Activated T-cell treated with anti-CD3 and anti-CD28 coated beads, Interleukin-2, amount 50 U/mL, for 72 hours (primary cell): ENCODE results near the gene FBH1. TPM values are rescaled to one million over a fixed set of nuclear protein-coding genes. Genes with fewer than 3 reads are reported as not detected.

ENCODE experiments used
- ATAC-seq, 2 donors: fragments of 150-1000 bp; cut with Tn5 transposase; replicated peaks in 1 of 2; 2 replicates each; pipeline ENCODE4 v1.10.0; 2021; ENCODE audit warnings: moderate library complexity in 2 of 2, mild to moderate bottlenecking in 1 of 2
- DNase-seq, 2 donors: peaks; one replicate each; pipeline ENCODE4 v3.0.0; 2021 to 2022; ENCODE audit warnings: mixed read lengths in 1 of 2
- H3K27ac Mint-ChIP-seq: one replicate; pipeline ENCODE4 v1.8.0; 2022; ENCODE audit warnings: mild to moderate bottlenecking, moderate library complexity, mixed read lengths
- H3K27me3 Mint-ChIP-seq: one replicate; pipeline ENCODE4 v1.8.0; 2022; ENCODE audit warnings: low read depth, mixed read lengths
- H3K36me3 Mint-ChIP-seq, 2 donors: one replicate each; pipeline ENCODE4 v1.8.0; 2022; ENCODE audit warnings: mixed read lengths in 2 of 2, mild to moderate bottlenecking in 1 of 2; ENCODE audit not compliant: insufficient read depth in 2 of 2
- H3K4me1 Mint-ChIP-seq: one replicate; pipeline ENCODE4 v1.8.0; 2022; ENCODE audit warnings: low read depth, mixed read lengths
- H3K4me3 Mint-ChIP-seq, 2 donors: one replicate each; pipeline ENCODE4 v1.8.0; 2022; ENCODE audit warnings: mild to moderate bottlenecking in 2 of 2, mixed read lengths in 2 of 2, moderate library complexity in 2 of 2
- H3K9me3 Mint-ChIP-seq, 2 donors: one replicate each; pipeline ENCODE4 v1.8.0; 2022; ENCODE audit warnings: mixed read lengths in 2 of 2
- total RNA-seq, 2 donors: library from RNA; stranded (reverse); gene quantifications; one replicate each; pipeline ENCODE4 v1.2.3, GENCODE V29; 2022

The FBH1 gene
- total RNA-seq, 2 donors from 2014 or later: 51.0 to 53.6 TPM

DNA sequence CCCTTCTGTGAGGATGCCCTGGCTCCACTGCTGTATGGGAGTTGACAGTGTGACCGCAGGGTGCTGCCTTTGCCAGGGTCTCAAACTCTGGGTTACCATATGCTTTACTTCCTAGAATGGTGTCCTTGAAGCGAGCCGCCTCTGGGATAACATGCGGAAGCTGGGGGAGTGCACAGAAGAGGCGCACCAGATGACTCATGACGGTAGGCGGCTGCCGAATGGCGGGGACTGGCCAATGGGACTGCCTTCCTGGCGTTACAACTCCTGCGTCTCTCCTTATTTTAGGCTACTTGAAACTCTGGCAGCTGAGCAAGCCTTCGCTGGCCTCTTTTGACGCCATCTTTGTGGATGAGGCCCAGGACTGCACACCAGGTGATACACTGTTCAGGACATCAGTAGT, 27.3 kb downstream of the FBH1 start:
- H3K4me1 Mint-ChIP-seq: no peaks in the 10 kb centered on the region
- ATAC-seq (no peak), DNase-seq (no peak)
- H3K27me3 Mint-ChIP-seq: no peaks in the 10 kb centered on the region
- H3K9me3 Mint-ChIP-seq: no peaks in the 10 kb centered on the region
- peaks cover 2 to 37% of the 10 kb centered on the region in 2 donors for H3K36me3 Mint-ChIP-seq
- H3K27ac Mint-ChIP-seq: peak overlapping the region; percentile 44
- H3K4me3 Mint-ChIP-seq: no peak overlapping the region

GRCh38 chr10:5918763-5919162, 28.7 kb downstream of the FBH1 start:
- Mint-ChIP-seq H3K9me3 (no peaks in the 10 kb centered on the region), H3K27me3 (no peaks in the 10 kb centered on the region), H3K4me1 (no peaks in the 10 kb centered on the region), H3K36me3 (peaks cover 2 to 38% of the 10 kb centered on the region in 2 donors), H3K4me3 (no peak overlapping the region), H3K27ac (no peak overlapping the region)
- DNase-seq (no peak), ATAC-seq (no peak)

- H3K4me1 Mint-ChIP-seq: no peaks in the 10 kb centered on the region
- peaks cover 2 to 41% of the 10 kb centered on the region in 2 donors for H3K36me3 Mint-ChIP-seq
- no peaks in the 10 kb centered on the region for H3K27me3 Mint-ChIP-seq
- no peak for ATAC-seq
- H3K4me3 Mint-ChIP-seq: no peak overlapping the region
- H3K27ac Mint-ChIP-seq: no peak overlapping the region
- H3K9me3 Mint-ChIP-seq: no peaks in the 10 kb centered on the region
- DNase-seq: no peak
Measured at GRCh38 chr10:5919568-5919967, 29.5 kb downstream of the FBH1 start.

DNA sequence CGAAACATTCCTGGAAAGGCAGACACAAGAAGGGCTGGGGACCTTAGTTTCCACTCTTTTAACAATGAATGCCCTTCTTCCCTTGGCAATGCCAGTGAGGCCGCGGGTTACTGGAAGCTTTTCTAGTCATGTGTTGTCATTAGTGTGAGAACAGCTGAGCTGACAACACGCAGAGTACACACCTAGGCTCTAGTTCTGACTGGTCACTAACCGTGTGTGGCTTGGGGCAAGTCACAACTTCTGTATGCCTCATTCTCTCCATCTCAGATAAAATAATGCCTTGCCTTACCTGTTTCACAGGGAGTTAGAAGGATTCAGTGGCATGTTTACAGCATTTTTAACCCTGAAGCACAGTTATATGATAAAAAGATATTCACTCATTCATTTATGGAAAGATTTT, 31.7 kb downstream of the FBH1 start:
- no peak for ATAC-seq
- Mint-ChIP-seq H3K27me3 (no peaks in the 10 kb centered on the region), H3K27ac (no peak overlapping the region), H3K9me3 (no peaks in the 10 kb centered on the region), H3K4me3 (no peak overlapping the region), H3K36me3 (peaks cover 2 to 40% of the 10 kb centered on the region in 2 donors), H3K4me1 (no peaks in the 10 kb centered on the region)
- DNase-seq: no peak

- ATAC-seq (no peak), DNase-seq (no peak)
- Mint-ChIP-seq H3K4me3 (no peak overlapping the region), H3K9me3 (no peaks in the 10 kb centered on the region), H3K27me3 (no peaks in the 10 kb centered on the region), H3K4me1 (no peaks in the 10 kb centered on the region), H3K27ac (no peak overlapping the region), H3K36me3 (peaks cover 4 to 46% of the 10 kb centered on the region in 2 donors)
Measured at GRCh38 chr10:5924889-5925288, 34.8 kb downstream of the FBH1 start.

- DNase-seq (no peak), ATAC-seq (no peak)
- H3K27me3 Mint-ChIP-seq: no peaks in the 10 kb centered on the region
- H3K4me3 Mint-ChIP-seq: no peak overlapping the region
- peaks cover 2 to 29% of the 10 kb centered on the region in 2 donors for H3K36me3 Mint-ChIP-seq
- H3K27ac Mint-ChIP-seq: peak overlapping the region; percentile 48
- no peaks in the 10 kb centered on the region for H3K9me3 Mint-ChIP-seq
- H3K4me1 Mint-ChIP-seq: no peaks in the 10 kb centered on the region
Measured at GRCh38 chr10:5927306-5927705, 37.3 kb downstream of the FBH1 start.

- Mint-ChIP-seq H3K4me1 (no peaks in the 10 kb centered on the region), H3K27me3 (no peaks in the 10 kb centered on the region), H3K36me3 (peaks cover 2 to 21% of the 10 kb centered on the region in 2 donors), H3K27ac (no peak overlapping the region), H3K4me3 (no peak overlapping the region), H3K9me3 (no peaks in the 10 kb centered on the region)
- ATAC-seq (no peak), DNase-seq (no peak)
Measured at GRCh38 chr10:5929442-5929841, 39.4 kb downstream of the FBH1 start.

- no peak for ATAC-seq
- peaks cover 2 to 19% of the 10 kb centered on the region in 2 donors for H3K36me3 Mint-ChIP-seq
Measured at GRCh38 chr10:5930272-5930671, 40.2 kb downstream of the FBH1 start.

DNA sequence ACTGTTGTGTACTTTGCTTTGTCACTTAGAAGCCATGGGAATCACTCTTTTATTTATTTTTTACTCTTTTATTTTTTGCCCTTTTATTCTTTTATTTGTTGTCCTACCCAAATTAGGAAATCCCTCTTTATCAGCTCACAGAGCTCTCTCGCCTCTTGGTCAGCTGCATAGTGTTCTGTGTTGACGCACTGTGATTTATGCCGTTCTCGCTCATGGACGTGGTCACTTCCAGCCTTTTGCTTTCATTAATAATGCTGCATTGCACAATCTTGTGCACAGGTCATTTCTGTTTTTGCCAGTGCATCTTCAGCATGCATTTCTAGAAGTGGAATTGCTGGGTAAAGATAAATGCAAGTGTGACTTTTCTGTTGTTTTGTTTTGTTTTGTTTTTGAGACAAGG, 42.3 kb downstream of the FBH1 start:
- ATAC-seq (no peak), DNase-seq (no peak)
- H3K36me3 Mint-ChIP-seq: peaks cover 4 to 15% of the 10 kb centered on the region in 2 donors
- no peak overlapping the region for H3K27ac Mint-ChIP-seq
- no peaks in the 10 kb centered on the region for H3K4me1 Mint-ChIP-seq
- H3K9me3 Mint-ChIP-seq: no peaks in the 10 kb centered on the region
- no peaks in the 10 kb centered on the region for H3K27me3 Mint-ChIP-seq
- no peak overlapping the region for H3K4me3 Mint-ChIP-seq

More at GRCh38 chr10:5930272-5930671, 40.2 kb downstream of the FBH1 start:
- Mint-ChIP-seq H3K27ac (peak overlapping the region; percentile 4), H3K27me3 (no peaks in the 10 kb centered on the region), H3K4me3 (no peak overlapping the region), H3K4me1 (no peaks in the 10 kb centered on the region), H3K9me3 (no peaks in the 10 kb centered on the region)
- DNase-seq: no peak

DNA sequence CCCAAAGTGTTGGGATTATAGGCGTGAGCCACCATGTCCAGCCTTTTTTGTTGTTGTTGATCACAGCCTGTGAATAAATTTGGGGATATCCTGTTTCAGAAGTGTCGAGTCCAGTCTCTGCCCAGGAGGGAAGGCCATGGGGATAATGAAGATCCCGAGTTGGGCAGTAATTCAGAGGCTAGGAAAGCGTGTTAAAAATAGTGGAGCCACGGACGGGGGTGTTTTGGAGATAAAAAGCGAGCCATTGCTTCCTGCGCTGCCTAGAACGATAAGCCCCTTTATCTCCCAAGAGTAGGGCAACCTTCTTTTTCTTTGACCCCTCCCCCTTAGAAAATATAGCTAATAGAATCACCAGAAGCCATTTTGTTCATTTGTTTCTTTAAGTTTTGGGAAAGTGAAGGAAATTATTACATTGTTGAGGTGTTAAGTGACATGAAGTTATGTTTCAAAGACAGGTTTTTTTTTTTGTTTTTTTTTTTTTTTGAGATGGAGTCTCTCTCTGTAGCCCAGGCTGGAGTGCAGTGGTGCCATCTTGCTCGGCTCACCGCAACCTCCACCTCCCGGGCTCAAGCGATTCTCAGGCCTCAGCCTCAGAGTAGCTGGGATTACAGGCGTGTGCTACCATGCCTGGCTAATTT, 44.0 kb downstream of the FBH1 start:
- Mint-ChIP-seq H3K27ac (no peak overlapping the region), H3K4me3 (no peak overlapping the region), H3K27me3 (no peaks in the 10 kb centered on the region), H3K4me1 (no peaks in the 10 kb centered on the region), H3K9me3 (no peaks in the 10 kb centered on the region), H3K36me3 (peaks cover 3 to 13% of the 10 kb centered on the region in 2 donors)
- DNase-seq (no peak), ATAC-seq (no peak)

GRCh38 chr10:5935628-5936027, 45.6 kb downstream of the FBH1 start:
- DNase-seq: no peak
- H3K27ac Mint-ChIP-seq: no peak overlapping the region
- H3K4me1 Mint-ChIP-seq: no peaks in the 10 kb centered on the region
- H3K27me3 Mint-ChIP-seq: no peaks in the 10 kb centered on the region
- H3K4me3 Mint-ChIP-seq: no peak overlapping the region
- H3K36me3 Mint-ChIP-seq: peaks cover 3 to 13% of the 10 kb centered on the region in 2 donors
- H3K9me3 Mint-ChIP-seq: no peaks in the 10 kb centered on the region
- no peak for ATAC-seq

DNA sequence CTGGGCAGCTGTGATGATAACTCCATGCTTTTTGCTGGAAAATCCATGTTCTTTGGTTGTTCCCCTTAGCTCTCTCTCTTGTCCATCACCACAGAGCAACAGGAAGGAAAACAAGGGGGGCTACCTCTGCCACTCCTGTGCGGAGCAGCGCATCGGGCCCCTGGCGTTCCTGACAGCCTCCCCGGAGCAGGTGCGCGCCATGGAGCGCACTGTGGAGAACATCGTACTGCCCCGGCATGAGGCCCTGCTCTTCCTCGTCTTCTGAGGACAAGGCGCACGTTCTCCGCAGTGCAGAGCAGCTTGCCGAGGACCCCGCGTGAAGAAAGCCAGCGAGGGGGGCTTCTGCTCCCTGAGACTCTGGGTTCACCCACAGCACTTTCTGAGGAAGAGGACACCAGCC, 47.0 kb downstream of the FBH1 start:
- no peaks in the 10 kb centered on the region for H3K4me1 Mint-ChIP-seq
- H3K4me3 Mint-ChIP-seq: no peak overlapping the region
- H3K27me3 Mint-ChIP-seq: no peaks in the 10 kb centered on the region
- ATAC-seq (no peak), DNase-seq (no peak)
- peaks cover 3 to 13% of the 10 kb centered on the region in 2 donors for H3K36me3 Mint-ChIP-seq
- H3K9me3 Mint-ChIP-seq: no peaks in the 10 kb centered on the region
- no peak overlapping the region for H3K27ac Mint-ChIP-seq

- Mint-ChIP-seq H3K4me1 (no peaks in the 10 kb centered on the region), H3K27me3 (no peaks in the 10 kb centered on the region), H3K27ac (peak overlapping the region; percentile 11), H3K4me3 (no peak overlapping the region), H3K9me3 (no peaks in the 10 kb centered on the region), H3K36me3 (peaks cover 3 to 11% of the 10 kb centered on the region in 2 donors)
- DNase-seq (no peak), ATAC-seq (no peak)
Measured at GRCh38 chr10:5938291-5938690, 48.2 kb downstream of the FBH1 start.

GRCh38 chr10:5940807-5941218, 50.8 kb downstream of the FBH1 start:
- Mint-ChIP-seq H3K27ac (no peak overlapping the region), H3K4me1 (peaks cover 4% of the 10 kb centered on the region), H3K4me3 (no peak overlapping the region), H3K9me3 (no peaks in the 10 kb centered on the region), H3K27me3 (no peaks in the 10 kb centered on the region), H3K36me3 (peaks cover 3 to 11% of the 10 kb centered on the region in 2 donors)
- ATAC-seq: no peak
- DNase-seq: no peak
